ENCODE data around the gene KIAA1755. TPM values are rescaled to one million over a fixed set of nuclear protein-coding genes. Genes with fewer than 3 reads are reported as not detected.

The KIAA1755 gene
- total RNA-seq, 1 experiment from 2014 or later: 0.17 TPM

DNA sequence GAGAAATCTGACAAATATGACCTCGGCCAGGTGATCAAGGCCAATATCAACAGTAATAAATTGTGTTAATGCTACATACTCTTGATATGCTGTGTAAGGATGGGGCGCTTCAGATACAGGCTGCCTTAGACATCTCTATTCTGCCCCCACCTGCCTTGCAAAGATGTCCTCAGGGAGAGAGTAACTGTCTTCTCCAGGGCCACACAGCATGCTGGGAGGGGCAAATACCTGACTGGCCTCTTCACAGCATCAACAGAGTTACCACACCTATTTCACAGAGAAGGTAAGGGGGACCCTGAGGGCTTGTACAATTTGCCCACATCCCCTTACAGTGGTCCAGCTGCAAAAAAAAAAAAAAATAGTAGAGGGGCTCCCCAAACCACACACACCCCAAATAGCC, 17.2 kb upstream of the KIAA1755 start:
- H4K91ac ChIP-seq (ENCODE audit: insufficient read length, low read depth, low read length): no peak overlapping the region
- Mint-ChIP-seq H3K36me3 (ENCODE audit: insufficient read depth in 1 of 3, low read depth in 3 of 3) (peaks cover 0 to 8% (median 3%) of the 10 kb centered on the region in 3 experiments; a peak in 3 of 7 replicates), H3K27me3 (ENCODE audit: low read depth) (no peaks in the 10 kb centered on the region; the same call in 1 of the 2 replicates), H3K4me3 (no peak overlapping the region), H3K9me3 (peaks cover 10 to 15% of the 10 kb centered on the region in 2 experiments), H3K27ac (peak overlapping the region in 2 of 3 experiments; percentile 55 to 90; a peak in 2 of 7 replicates), H3K4me1 (peaks cover 10 to 15% of the 10 kb centered on the region in 2 experiments)
- H3K23me2 ChIP-seq (ENCODE audit: insufficient read length, low read depth, low read length, poor library complexity, severe bottlenecking): no peaks in the 10 kb centered on the region
- H3K4ac ChIP-seq (ENCODE audit: low read depth, low read length): no peak overlapping the region
- no peak overlapping the region for H4K8ac ChIP-seq (replicated peaks; ENCODE audit: insufficient read length, low read depth, low read length)
- H3K79me2 ChIP-seq (ENCODE audit: insufficient read depth, low read length): no peaks in the 10 kb centered on the region
- no peak overlapping the region for H3K14ac ChIP-seq (ENCODE audit: insufficient read depth, low read length)
- no peak overlapping the region for H2BK15ac ChIP-seq (ENCODE audit: low read depth, low read length)
- TF ChIP-seq, protein P1, sequence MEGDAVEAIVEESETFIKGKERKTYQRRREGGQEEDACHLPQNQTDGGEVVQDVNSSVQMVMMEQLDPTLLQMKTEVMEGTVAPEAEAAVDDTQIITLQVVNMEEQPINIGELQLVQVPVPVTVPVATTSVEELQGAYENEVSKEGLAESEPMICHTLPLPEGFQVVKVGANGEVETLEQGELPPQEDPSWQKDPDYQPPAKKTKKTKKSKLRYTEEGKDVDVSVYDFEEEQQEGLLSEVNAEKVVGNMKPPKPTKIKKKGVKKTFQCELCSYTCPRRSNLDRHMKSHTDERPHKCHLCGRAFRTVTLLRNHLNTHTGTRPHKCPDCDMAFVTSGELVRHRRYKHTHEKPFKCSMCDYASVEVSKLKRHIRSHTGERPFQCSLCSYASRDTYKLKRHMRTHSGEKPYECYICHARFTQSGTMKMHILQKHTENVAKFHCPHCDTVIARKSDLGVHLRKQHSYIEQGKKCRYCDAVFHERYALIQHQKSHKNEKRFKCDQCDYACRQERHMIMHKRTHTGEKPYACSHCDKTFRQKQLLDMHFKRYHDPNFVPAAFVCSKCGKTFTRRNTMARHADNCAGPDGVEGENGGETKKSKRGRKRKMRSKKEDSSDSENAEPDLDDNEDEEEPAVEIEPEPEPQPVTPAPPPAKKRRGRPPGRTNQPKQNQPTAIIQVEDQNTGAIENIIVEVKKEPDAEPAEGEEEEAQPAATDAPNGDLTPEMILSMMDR (conservative IDR thresholded peaks at IDR 0.05): no peak
- no peak overlapping the region for H3K9ac ChIP-seq (ENCODE audit: extremely low read depth, insufficient read length, low read length)
- no peak overlapping the region for H3K27ac ChIP-seq (ENCODE audit: insufficient read length, low read depth, low read length)
- no peaks in the 10 kb centered on the region for H3K9me3 ChIP-seq (ENCODE audit: control insufficient read depth, low read depth, low read length)
- no peak overlapping the region for H2AFZ ChIP-seq (ENCODE audit: low read length)
- no peaks in the 10 kb centered on the region for H3K27me3 ChIP-seq (ENCODE audit: insufficient read depth, low read length)
- no peak overlapping the region for H2BK120ac ChIP-seq (ENCODE audit: low read depth, low read length, poor library complexity, severe bottlenecking)
- no peak overlapping the region for H2BK12ac ChIP-seq (ENCODE audit: insufficient read length, low read depth, low read length)
- H2BK5ac ChIP-seq (ENCODE audit: insufficient read length, low read length): no peak overlapping the region
- no peak overlapping the region for H4K5ac ChIP-seq (ENCODE audit: insufficient read length, low read depth, low read length)
- H3K4me1 ChIP-seq (ENCODE audit: insufficient read depth, low read length): no peaks in the 10 kb centered on the region
- no peak for DNase-seq
- H4K20me1 ChIP-seq (ENCODE audit: control insufficient read depth, insufficient read depth, insufficient read length): no peaks in the 10 kb centered on the region
- no peak overlapping the region for H3K18ac ChIP-seq (ENCODE audit: insufficient read length, low read depth, low read length)
- no peak overlapping the region for H3K23ac ChIP-seq (ENCODE audit: insufficient read length, low read depth, low read length)
- H3K4me2 ChIP-seq (ENCODE audit: insufficient read depth, insufficient read length, low read length): no peak overlapping the region
- H2AK5ac ChIP-seq (ENCODE audit: insufficient read length, low read length): no peak overlapping the region
- H3K56ac ChIP-seq (ENCODE audit: insufficient read length, low read depth, low read length): no peak overlapping the region
- no peak overlapping the region for H2BK20ac ChIP-seq (ENCODE audit: low read depth, low read length, poor library complexity, severe bottlenecking)
- no peak overlapping the region for H3T11ph ChIP-seq (ENCODE audit: low read length)
- WGBS (ENCODE audit: extremely low coverage, insufficient read length, low lambda C conversion rate): no CpG with 5 or more reads among the region's 2 CpGs
- H3K79me1 ChIP-seq (ENCODE audit: insufficient read depth, low read depth, low read length, poor library complexity, severe bottlenecking): no peaks in the 10 kb centered on the region

All from H9 (cell line).